Measurements from ENCODE around the gene MYRFL.

MYRFL gene

DNA sequence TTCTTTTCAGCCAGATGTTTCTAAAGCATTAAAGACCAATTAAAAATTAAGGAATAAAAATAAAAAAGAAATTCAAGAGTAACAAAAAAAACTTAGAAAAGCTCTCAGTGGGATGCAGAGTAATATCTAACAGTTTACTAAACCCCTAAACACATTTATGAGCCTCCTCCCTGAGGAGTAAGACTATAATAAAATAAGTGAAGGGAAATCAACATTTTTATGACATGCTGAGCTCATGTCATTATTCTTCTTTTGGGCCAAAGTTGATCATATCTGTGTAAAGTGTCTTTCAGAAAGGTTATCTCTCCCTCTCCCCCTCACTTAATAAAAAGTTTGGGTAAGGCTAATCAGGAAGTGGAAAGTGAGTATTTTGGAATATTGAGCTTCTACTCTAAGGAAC lies 122.1 kb downstream of the MYRFL start:
- no peaks in the 10 kb centered on the region for H3K27me3 ChIP-seq (ENCODE audit: insufficient read depth, low read length, poor library complexity)

DNA sequence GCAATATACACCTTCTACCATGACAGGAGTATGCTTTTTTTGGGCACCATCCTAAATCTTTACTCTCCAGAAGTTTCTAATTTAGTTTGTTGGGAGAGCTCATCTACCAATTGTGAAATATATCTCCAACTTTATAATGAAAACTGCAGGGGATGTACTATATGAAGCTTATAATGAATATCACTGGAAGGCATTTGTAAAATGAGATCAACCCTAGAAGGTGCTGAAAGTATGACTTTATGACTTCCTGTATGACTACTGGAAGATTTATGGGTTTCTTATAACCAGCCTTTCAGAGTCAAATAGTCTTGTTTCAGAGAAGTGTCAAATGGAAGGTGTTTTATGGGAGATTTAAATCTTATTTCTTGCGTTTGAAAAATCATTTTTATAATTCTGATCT lies 122.9 kb downstream of the MYRFL start:
- H3K9me3 ChIP-seq (ENCODE audit: insufficient read depth, low read length, severe bottlenecking), result no peaks in the 10 kb centered on the region
- no peak overlapping the region for H3K4me2 ChIP-seq (ENCODE audit: insufficient read depth, low read length)
- DNase-seq, result no peak

More for the DNA sequence above, 122.1 kb downstream of the MYRFL start:
- Histone ChIP-seq H3K79me2 (ENCODE audit: insufficient read depth, low read length) (no peaks in the 10 kb centered on the region), H3K4me3 (ENCODE audit: low read depth in 1 of 2, low read length in 2 of 2) (no peak overlapping the region), H3K4me1 (ENCODE audit: insufficient read depth, low read length) (no peaks in the 10 kb centered on the region), H4K20me1 (ENCODE audit: insufficient read depth, low read length) (no peaks in the 10 kb centered on the region), H3K4me2 (ENCODE audit: insufficient read depth, low read length) (no peak overlapping the region), H3K36me3 (ENCODE audit: insufficient read depth, low read length) (no peaks in the 10 kb centered on the region), H3K9ac (ENCODE audit: low read depth, low read length) (no peak overlapping the region), H3K27ac (ENCODE audit: low read length) (no peak overlapping the region), H3K9me3 (ENCODE audit: insufficient read depth, low read length, severe bottlenecking) (no peaks in the 10 kb centered on the region), H2AFZ (ENCODE audit: low read depth, low read length) (no peak overlapping the region)
- DNase-seq (no peak), ATAC-seq (ENCODE audit: insufficient read depth, low read depth) (no peak)
- TF ChIP-seq EZH2 (IDR thresholded peaks at IDR 0.05; ENCODE audit: borderline replicate concordance, low read depth, low read length, severe bottlenecking), result no peak
- no peak for TF ChIP-seq CTCF (IDR thresholded peaks at IDR 0.05; ENCODE audit: borderline replicate concordance, extremely low read depth, low read length, poor library complexity, severe bottlenecking)

GRCh38 chr12:69948851-69949250 lies 123.8 kb downstream of the MYRFL start:
- H3K79me2 ChIP-seq (ENCODE audit: insufficient read depth, low read length), result no peaks in the 10 kb centered on the region
- no peaks in the 10 kb centered on the region for H4K20me1 ChIP-seq (ENCODE audit: insufficient read depth, low read length)
- H3K9ac ChIP-seq (ENCODE audit: low read depth, low read length), result no peak overlapping the region
- H3K36me3 ChIP-seq (ENCODE audit: insufficient read depth, low read length), result no peaks in the 10 kb centered on the region
- H3K4me1 ChIP-seq (ENCODE audit: insufficient read depth, low read length), result no peaks in the 10 kb centered on the region
- H2AFZ ChIP-seq (ENCODE audit: low read depth, low read length), result no peak overlapping the region
- DNase-seq (no peak), ATAC-seq (ENCODE audit: insufficient read depth, low read depth) (no peak)
- H3K9me3 ChIP-seq (ENCODE audit: insufficient read depth, low read length, severe bottlenecking), result no peaks in the 10 kb centered on the region
- no peak overlapping the region for H3K27ac ChIP-seq (ENCODE audit: low read length)
- no peaks in the 10 kb centered on the region for H3K27me3 ChIP-seq (ENCODE audit: insufficient read depth, low read length, poor library complexity)
- no peak overlapping the region for H3K4me2 ChIP-seq (ENCODE audit: insufficient read depth, low read length)
- TF ChIP-seq EZH2 (IDR thresholded peaks at IDR 0.05; ENCODE audit: borderline replicate concordance, low read depth, low read length, severe bottlenecking) (no peak), CTCF (IDR thresholded peaks at IDR 0.05; ENCODE audit: borderline replicate concordance, extremely low read depth, low read length, poor library complexity, severe bottlenecking) (no peak)
- H3K4me3 ChIP-seq (ENCODE audit: low read depth in 1 of 2, low read length in 2 of 2), result no peak overlapping the region

More for the DNA sequence above, 122.9 kb downstream of the MYRFL start:
- no peak overlapping the region for H3K4me3 ChIP-seq (ENCODE audit: low read depth in 1 of 2, low read length in 2 of 2)
- no peaks in the 10 kb centered on the region for H3K79me2 ChIP-seq (ENCODE audit: insufficient read depth, low read length)
- no peak for ATAC-seq (ENCODE audit: insufficient read depth, low read depth)
- no peak overlapping the region for H2AFZ ChIP-seq (ENCODE audit: low read depth, low read length)
- H3K9ac ChIP-seq (ENCODE audit: low read depth, low read length), result no peak overlapping the region
- no peaks in the 10 kb centered on the region for H3K36me3 ChIP-seq (ENCODE audit: insufficient read depth, low read length)
- no peak overlapping the region for H3K27ac ChIP-seq (ENCODE audit: low read length)
- H4K20me1 ChIP-seq (ENCODE audit: insufficient read depth, low read length), result no peaks in the 10 kb centered on the region
- no peaks in the 10 kb centered on the region for H3K27me3 ChIP-seq (ENCODE audit: insufficient read depth, low read length, poor library complexity)
- no peaks in the 10 kb centered on the region for H3K4me1 ChIP-seq (ENCODE audit: insufficient read depth, low read length)
- TF ChIP-seq EZH2 (IDR thresholded peaks at IDR 0.05; ENCODE audit: borderline replicate concordance, low read depth, low read length, severe bottlenecking) (no peak), CTCF (IDR thresholded peaks at IDR 0.05; ENCODE audit: borderline replicate concordance, extremely low read depth, low read length, poor library complexity, severe bottlenecking) (no peak)

Measured in DND-41 (cell line).